ENCODE measurements around the gene TMPRSS6.

DNA sequence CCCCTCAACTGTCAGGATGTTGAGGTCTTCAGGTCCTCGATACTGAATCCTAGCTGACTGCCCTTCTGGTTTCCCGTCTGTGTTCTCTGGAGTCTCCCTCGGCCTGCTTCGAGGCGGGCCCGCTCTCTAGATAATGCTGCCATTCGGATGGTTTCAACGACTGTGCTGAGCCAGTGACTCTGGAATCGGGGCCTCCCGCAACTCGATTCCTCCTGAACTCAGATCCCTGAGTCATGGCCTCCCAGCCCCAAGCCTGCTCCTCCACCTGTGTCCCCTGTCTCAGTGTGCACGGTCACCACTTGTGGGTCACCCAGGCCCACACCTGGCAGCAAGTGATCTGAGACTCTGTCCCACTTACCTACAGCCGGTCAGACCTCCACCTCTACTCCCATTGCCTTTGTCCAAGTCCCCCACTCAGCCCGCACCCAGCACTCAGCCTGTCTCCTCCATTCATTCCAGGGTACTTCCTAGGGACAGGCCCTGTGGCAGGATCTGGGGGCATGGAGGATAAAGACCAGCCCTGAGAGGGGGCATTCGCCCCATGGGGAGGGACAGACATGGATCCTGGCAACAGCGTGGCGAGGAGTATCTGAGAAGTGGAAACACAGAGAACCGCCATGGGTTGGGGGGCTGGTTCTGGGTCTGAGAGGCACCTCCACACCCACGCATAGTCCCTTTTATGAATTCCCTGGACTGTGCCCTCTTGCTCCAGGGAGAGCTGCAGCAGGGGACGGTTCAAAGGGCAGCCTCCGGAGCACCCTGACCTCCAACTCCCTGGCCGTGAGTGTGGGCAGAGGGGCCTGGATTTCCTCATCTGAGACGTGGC, 75.7 kb downstream of the TMPRSS6 start:
- TF ChIP-seq ZNF263 (CRISPR knock-in tag; IDR thresholded peaks at IDR 0.05), result peak; percentile 60
- TF ChIP-seq, protein P1, sequence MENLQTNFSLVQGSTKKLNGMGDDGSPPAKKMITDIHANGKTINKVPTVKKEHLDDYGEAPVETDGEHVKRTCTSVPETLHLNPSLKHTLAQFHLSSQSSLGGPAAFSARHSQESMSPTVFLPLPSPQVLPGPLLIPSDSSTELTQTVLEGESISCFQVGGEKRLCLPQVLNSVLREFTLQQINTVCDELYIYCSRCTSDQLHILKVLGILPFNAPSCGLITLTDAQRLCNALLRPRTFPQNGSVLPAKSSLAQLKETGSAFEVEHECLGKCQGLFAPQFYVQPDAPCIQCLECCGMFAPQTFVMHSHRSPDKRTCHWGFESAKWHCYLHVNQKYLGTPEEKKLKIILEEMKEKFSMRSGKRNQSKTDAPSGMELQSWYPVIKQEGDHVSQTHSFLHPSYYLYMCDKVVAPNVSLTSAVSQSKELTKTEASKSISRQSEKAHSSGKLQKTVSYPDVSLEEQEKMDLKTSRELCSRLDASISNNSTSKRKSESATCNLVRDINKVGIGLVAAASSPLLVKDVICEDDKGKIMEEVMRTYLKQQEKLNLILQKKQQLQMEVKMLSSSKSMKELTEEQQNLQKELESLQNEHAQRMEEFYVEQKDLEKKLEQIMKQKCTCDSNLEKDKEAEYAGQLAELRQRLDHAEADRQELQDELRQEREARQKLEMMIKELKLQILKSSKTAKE (CRISPR knock-in tag; IDR thresholded peaks at IDR 0.05; ENCODE audit: borderline replicate concordance), result no peak
- TF ChIP-seq, protein P2, sequence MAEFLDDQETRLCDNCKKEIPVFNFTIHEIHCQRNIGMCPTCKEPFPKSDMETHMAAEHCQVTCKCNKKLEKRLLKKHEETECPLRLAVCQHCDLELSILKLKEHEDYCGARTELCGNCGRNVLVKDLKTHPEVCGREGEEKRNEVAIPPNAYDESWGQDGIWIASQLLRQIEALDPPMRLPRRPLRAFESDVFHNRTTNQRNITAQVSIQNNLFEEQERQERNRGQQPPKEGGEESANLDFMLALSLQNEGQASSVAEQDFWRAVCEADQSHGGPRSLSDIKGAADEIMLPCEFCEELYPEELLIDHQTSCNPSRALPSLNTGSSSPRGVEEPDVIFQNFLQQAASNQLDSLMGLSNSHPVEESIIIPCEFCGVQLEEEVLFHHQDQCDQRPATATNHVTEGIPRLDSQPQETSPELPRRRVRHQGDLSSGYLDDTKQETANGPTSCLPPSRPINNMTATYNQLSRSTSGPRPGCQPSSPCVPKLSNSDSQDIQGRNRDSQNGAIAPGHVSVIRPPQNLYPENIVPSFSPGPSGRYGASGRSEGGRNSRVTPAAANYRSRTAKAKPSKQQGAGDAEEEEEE (CRISPR knock-in tag; IDR thresholded peaks at IDR 0.05; ENCODE audit: borderline replicate concordance), result no peak
- no peak for TF ChIP-seq ZNF101 (CRISPR knock-in tag; IDR thresholded peaks at IDR 0.05; ENCODE audit: borderline replicate concordance, low read depth)
- TF ChIP-seq, protein P3, sequence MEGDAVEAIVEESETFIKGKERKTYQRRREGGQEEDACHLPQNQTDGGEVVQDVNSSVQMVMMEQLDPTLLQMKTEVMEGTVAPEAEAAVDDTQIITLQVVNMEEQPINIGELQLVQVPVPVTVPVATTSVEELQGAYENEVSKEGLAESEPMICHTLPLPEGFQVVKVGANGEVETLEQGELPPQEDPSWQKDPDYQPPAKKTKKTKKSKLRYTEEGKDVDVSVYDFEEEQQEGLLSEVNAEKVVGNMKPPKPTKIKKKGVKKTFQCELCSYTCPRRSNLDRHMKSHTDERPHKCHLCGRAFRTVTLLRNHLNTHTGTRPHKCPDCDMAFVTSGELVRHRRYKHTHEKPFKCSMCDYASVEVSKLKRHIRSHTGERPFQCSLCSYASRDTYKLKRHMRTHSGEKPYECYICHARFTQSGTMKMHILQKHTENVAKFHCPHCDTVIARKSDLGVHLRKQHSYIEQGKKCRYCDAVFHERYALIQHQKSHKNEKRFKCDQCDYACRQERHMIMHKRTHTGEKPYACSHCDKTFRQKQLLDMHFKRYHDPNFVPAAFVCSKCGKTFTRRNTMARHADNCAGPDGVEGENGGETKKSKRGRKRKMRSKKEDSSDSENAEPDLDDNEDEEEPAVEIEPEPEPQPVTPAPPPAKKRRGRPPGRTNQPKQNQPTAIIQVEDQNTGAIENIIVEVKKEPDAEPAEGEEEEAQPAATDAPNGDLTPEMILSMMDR (CRISPR knock-in tag; IDR thresholded peaks at IDR 0.05), result 0 out of 2 replicates have a peak, but pooled peaks have one; percentile 1
- no peak; the same call in 2 of the 3 replicates for TF ChIP-seq MXI1 (IDR thresholded peaks at IDR 0.05; ENCODE audit: borderline replicate concordance, low read depth, low read length)
- TF ChIP-seq ZNF720 (CRISPR knock-in tag; IDR thresholded peaks at IDR 0.05), result no peak
- TF ChIP-seq CEBPG (CRISPR knock-in tag; IDR thresholded peaks at IDR 0.05), result peak; percentile 57
- TF ChIP-seq NFYB (CRISPR knock-in tag; IDR thresholded peaks at IDR 0.05), result no peak
- TF ChIP-seq ASH2L (IDR thresholded peaks at IDR 0.05; ENCODE audit: insufficient read length, low read depth, low read length), result peak; percentile 46
- TF ChIP-seq, protein P4, sequence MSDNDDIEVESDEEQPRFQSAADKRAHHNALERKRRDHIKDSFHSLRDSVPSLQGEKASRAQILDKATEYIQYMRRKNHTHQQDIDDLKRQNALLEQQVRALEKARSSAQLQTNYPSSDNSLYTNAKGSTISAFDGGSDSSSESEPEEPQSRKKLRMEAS (IDR thresholded peaks at IDR 0.05), result peak; percentile 71
- TF ChIP-seq ZBTB8A (CRISPR knock-in tag; IDR thresholded peaks at IDR 0.05; ENCODE audit: borderline replicate concordance, low read depth), result no peak
- TF ChIP-seq SUZ12 (IDR thresholded peaks at IDR 0.05; ENCODE audit: low read depth, low read length), result no peak
- no peak for TF ChIP-seq PHF8 (CRISPR knock-in tag; IDR thresholded peaks at IDR 0.05)
